SK-N-SH (cell line): ENCODE results near the gene TPH2. TPM values are rescaled to one million over a fixed set of nuclear protein-coding genes. Genes with fewer than 3 reads are reported as not detected.

Experiments used
- CTCF ChIA-PET: fragments of 300-600, 350-600 bp; formaldehyde crosslinking; extraction: SDS; loops from one replicate; lab custom pipeline; 2021; lab: Yijun Ruan, JAX
- POLR2A ChIA-PET: fragments of 350-600 bp; sonication (Branson Sonifier 250); formaldehyde crosslinking; extraction: SDS; loops from one replicate; lab custom pipeline; 2020; ENCODE audit warnings: antibody characterized with exemption, inconsistent platforms; lab: Yijun Ruan, JAX
- DNase-seq: peaks from one replicate; pipeline ENCODE4 v3.0.0; 2012
- H2AFZ ChIP-seq: fragments of 200-600 bp; sonication (generic); 2 replicates; pipeline ENCODE4 v1.8.1; 2016; ENCODE audit warnings: antibody characterized with exemption, mild to moderate bottlenecking, low read depth
- H3F3A ChIP-seq: fragments of 200-600 bp; sonication (generic); replicated peaks from 2 replicates; pipeline ENCODE3; 2016; ENCODE audit warnings: antibody characterized with exemption, mild to moderate bottlenecking; ENCODE audit not compliant: insufficient read depth
- H3K27ac ChIP-seq, 2 experiments: fragments of 200-500 bp in 1 of 2; fragments of 200-600 bp in 1 of 2; sonication (Bioruptor generic) in 1 of 2; sonication (generic), shearing (Covaris generic) in 1 of 2; 2 replicates each; pipeline versions ENCODE4 v1.5.1 to v1.6.1; 2014 to 2016; ENCODE audit warnings: low read depth in 2 of 2, inconsistent platforms in 1 of 2, low read length in 1 of 2, mild to moderate bottlenecking in 1 of 2, mixed read lengths in 1 of 2
- H3K27me3 ChIP-seq: fragments of 200-600 bp; sonication (generic), shearing (Covaris generic); 2 replicates; pipeline ENCODE4 v1.6.1; 2016; ENCODE audit warnings: mixed run types; ENCODE audit not compliant: insufficient read depth
- H3K36me3 ChIP-seq, 2 experiments: fragments of 200-500 bp in 1 of 2; fragments of 200-600 bp in 1 of 2; sonication (Bioruptor generic) in 1 of 2; sonication (generic) in 1 of 2; replicated peaks in 1 of 2; 2 replicates each; pipeline versions ENCODE3 to v1.5.1; 2014 to 2016; ENCODE audit warnings: low read length in 1 of 2, mild to moderate bottlenecking in 1 of 2; ENCODE audit not compliant: insufficient read depth in 2 of 2, control insufficient read depth in 1 of 2
- H3K4me1 ChIP-seq, 2 experiments: fragments of 200-500 bp in 1 of 2; fragments of 200-600 bp in 1 of 2; sonication (Bioruptor generic) in 1 of 2; sonication (generic), shearing (Covaris generic) in 1 of 2; 2 replicates each; pipeline versions ENCODE4 v1.5.1 to v1.6.1; 2014 to 2016; ENCODE audit warnings: low read depth in 1 of 2, low read length in 1 of 2, mixed run types in 1 of 2; ENCODE audit not compliant: insufficient read depth in 2 of 2, control insufficient read depth in 1 of 2
- H3K4me2 ChIP-seq: fragments of 200-600 bp; sonication (generic), shearing (Covaris generic); 2 replicates; pipeline ENCODE4 v1.6.1; 2017; ENCODE audit warnings: mixed run types
- H3K4me3 ChIP-seq, 2 experiments: fragments of 200-500 bp in 1 of 2; fragments of 200-600 bp in 1 of 2; sonication (Bioruptor generic) in 1 of 2; sonication (generic), shearing (Covaris generic) in 1 of 2; 2 replicates each; pipeline versions ENCODE4 v1.5.1 to v1.8.1; 2014 to 2016; ENCODE audit warnings: low read depth in 2 of 2, inconsistent platforms in 1 of 2, low read length in 1 of 2, mild to moderate bottlenecking in 1 of 2, mixed read lengths in 1 of 2, moderate library complexity in 1 of 2
- H3K79me2 ChIP-seq: fragments of 200-600 bp; sonication (generic); 2 replicates; pipeline ENCODE4 v1.8.1; 2017; ENCODE audit warnings: mild to moderate bottlenecking; ENCODE audit not compliant: insufficient read depth
- H3K9ac ChIP-seq: fragments of 200-600 bp; sonication (generic); 2 replicates; pipeline ENCODE4 v1.6.1; 2017; ENCODE audit warnings: mixed run types
- H3K9me2 ChIP-seq: fragments of 200-600 bp; sonication (generic); 2 replicates; pipeline ENCODE4 v1.6.1; 2017; ENCODE audit warnings: mixed run types
- H3K9me3 ChIP-seq: fragments of 200-600 bp; sonication (generic); 2 replicates; pipeline ENCODE4 v1.6.1; 2017; ENCODE audit warnings: mixed run types, mild to moderate bottlenecking, moderate library complexity
- H4K20me1 ChIP-seq: fragments of 200-600 bp; sonication (generic); 2 replicates; pipeline ENCODE4 v1.6.1; 2017; ENCODE audit warnings: mild to moderate bottlenecking, mixed run types; ENCODE audit not compliant: insufficient read depth
- CHD2 ChIP-seq: fragments of 150-350 bp; IDR thresholded peaks from 2 replicates; pipeline ENCODE4 v1.6.1; 2018; ENCODE audit warnings: low read length; ENCODE audit not compliant: partially characterized antibody
- ELF1 ChIP-seq: IDR thresholded peaks from 2 replicates; pipeline ENCODE4 v1.4.0; 2012
- EP300 ChIP-seq, 2 experiments: IDR thresholded peaks; 2 replicates each; pipeline versions ENCODE4 v1.4.0 to v1.6.1; 2012; ENCODE audit warnings: borderline replicate concordance in 1 of 2, low read depth in 1 of 2, low read length in 1 of 2
- EZH2phosphoT487 ChIP-seq: fragments of 200-600 bp; sonication (generic); IDR thresholded peaks from 2 replicates; pipeline ENCODE4 v1.6.1; 2017; ENCODE audit warnings: low read depth, mixed run types, mild to moderate bottlenecking, antibody characterized with exemption, moderate library complexity, borderline replicate concordance
- FOSL2 ChIP-seq: IDR thresholded peaks from 2 replicates; pipeline ENCODE4 v1.4.0; 2012; ENCODE audit warnings: low read depth, mild to moderate bottlenecking, moderate library complexity, borderline replicate concordance
- FOXM1 ChIP-seq: IDR thresholded peaks from 2 replicates; pipeline ENCODE4 v1.4.0; 2012; ENCODE audit warnings: low read depth, mild to moderate bottlenecking
- GATA2 ChIP-seq: sonication (generic); formaldehyde crosslinking; IDR thresholded peaks from 2 replicates; pipeline ENCODE4 v1.5.0; 2020; ENCODE audit warnings: mild to moderate bottlenecking, missing genetic modification reagents
- IRF3 ChIP-seq: fragments of 150-350 bp; IDR thresholded peaks from 2 replicates; pipeline ENCODE4 v1.6.1; 2016; ENCODE audit warnings: mild to moderate bottlenecking, low read depth, low read length
- MXI1 ChIP-seq: IDR thresholded peaks from 2 replicates; pipeline ENCODE4 v1.6.1; 2012; ENCODE audit warnings: mild to moderate bottlenecking, low read depth, low read length, improper control_type of control experiment
- NFIC ChIP-seq: IDR thresholded peaks from 2 replicates; pipeline ENCODE4 v1.4.0; 2012; ENCODE audit warnings: borderline replicate concordance
- NRF1 ChIP-seq: IDR thresholded peaks from 2 replicates; pipeline ENCODE4 v1.6.1; 2012; ENCODE audit warnings: low read depth, mild to moderate bottlenecking, low read length
- PBX3 ChIP-seq: IDR thresholded peaks from 2 replicates; pipeline ENCODE4; 2012
- POLR2AphosphoS5 ChIP-seq: IDR thresholded peaks from 2 replicates; pipeline ENCODE4 v1.6.1; 2012; ENCODE audit warnings: low read depth, low read length
- RAD21 ChIP-seq: IDR thresholded peaks from 2 replicates; pipeline ENCODE4 v1.6.1; 2012; ENCODE audit warnings: mild to moderate bottlenecking, low read length
- RCOR1 ChIP-seq: fragments of 150-350 bp; IDR thresholded peaks from 2 replicates; pipeline ENCODE4 v1.6.1; 2017; ENCODE audit warnings: antibody characterized with exemption, low read length
- RFX5 ChIP-seq: IDR thresholded peaks from 2 replicates; pipeline ENCODE4 v1.6.1; 2012; ENCODE audit warnings: mild to moderate bottlenecking, improper control_type of control experiment, low read length
- RXRA ChIP-seq: IDR thresholded peaks from 2 replicates; pipeline ENCODE4 v1.4.0; 2012; ENCODE audit warnings: low read depth, mild to moderate bottlenecking, borderline replicate concordance
- YY1 ChIP-seq: IDR thresholded peaks from 2 replicates; pipeline ENCODE4 v1.4.0; 2012; ENCODE audit warnings: low read depth, mild to moderate bottlenecking
- WGBS: methylation state at CpG from one replicate; pipeline ENCODE4 v1.1.6; 2017; ENCODE audit warnings: low lambda C conversion rate; 5-methylcytosine and 5-hydroxymethylcytosine counted together
- polyA plus RNA-seq, 3 experiments: library from polyadenylated mRNA; depleted of rRNA; stranded (reverse); fragments of >200 nt; gene quantifications; 2 replicates each; pipeline ENCODE4 v1.2.3, GENCODE V29; 2012
- TF ChIP-seq, protein P1 (sequence below): IDR thresholded peaks from 2 replicates; pipeline ENCODE4 v1.4.0; 2012; ENCODE audit warnings: low read depth, borderline replicate concordance
- TF ChIP-seq, protein P2 (sequence below): IDR thresholded peaks from 2 replicates; pipeline ENCODE4 v1.4.0; 2012; ENCODE audit warnings: low read depth

TPH2 gene
- polyA plus RNA-seq, 1 of the 3 experiments (the other 2 are of a cell fraction), result not detected

GRCh38 chr12:72072592-72073212 lies 134.1 kb downstream of the TPH2 start:
- Histone ChIP-seq H3K9ac (no peak overlapping the region), H4K20me1 (no peaks in the 10 kb centered on the region), H3K27ac (no peak overlapping the region)
- TF ChIP-seq RFX5 (no peak), CHD2 (no peak), PBX3 (no peak), ELF1 (no peak), RAD21 (no peak), FOXM1 (no peak), NFIC (no peak), EZH2phosphoT487 (no peak), IRF3 (no peak), GATA2 (no peak), FOSL2 (no peak), YY1 (no peak), RCOR1 (no peak), EP300 (IDR thresholded peaks at IDR 0.05; ENCODE audit: borderline replicate concordance in 1 of 2, low read depth in 1 of 2, low read length in 1 of 2) (no peak), POLR2AphosphoS5 (no peak), MXI1 (no peak), RXRA (no peak), NRF1 (no peak)
- TF ChIP-seq, protein P1, sequence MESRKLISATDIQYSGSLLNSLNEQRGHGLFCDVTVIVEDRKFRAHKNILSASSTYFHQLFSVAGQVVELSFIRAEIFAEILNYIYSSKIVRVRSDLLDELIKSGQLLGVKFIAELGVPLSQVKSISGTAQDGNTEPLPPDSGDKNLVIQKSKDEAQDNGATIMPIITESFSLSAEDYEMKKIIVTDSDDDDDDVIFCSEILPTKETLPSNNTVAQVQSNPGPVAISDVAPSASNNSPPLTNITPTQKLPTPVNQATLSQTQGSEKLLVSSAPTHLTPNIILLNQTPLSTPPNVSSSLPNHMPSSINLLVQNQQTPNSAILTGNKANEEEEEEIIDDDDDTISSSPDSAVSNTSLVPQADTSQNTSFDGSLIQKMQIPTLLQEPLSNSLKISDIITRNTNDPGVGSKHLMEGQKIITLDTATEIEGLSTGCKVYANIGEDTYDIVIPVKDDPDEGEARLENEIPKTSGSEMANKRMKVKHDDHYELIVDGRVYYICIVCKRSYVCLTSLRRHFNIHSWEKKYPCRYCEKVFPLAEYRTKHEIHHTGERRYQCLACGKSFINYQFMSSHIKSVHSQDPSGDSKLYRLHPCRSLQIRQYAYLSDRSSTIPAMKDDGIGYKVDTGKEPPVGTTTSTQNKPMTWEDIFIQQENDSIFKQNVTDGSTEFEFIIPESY, result no peak
- TF ChIP-seq, protein P2, sequence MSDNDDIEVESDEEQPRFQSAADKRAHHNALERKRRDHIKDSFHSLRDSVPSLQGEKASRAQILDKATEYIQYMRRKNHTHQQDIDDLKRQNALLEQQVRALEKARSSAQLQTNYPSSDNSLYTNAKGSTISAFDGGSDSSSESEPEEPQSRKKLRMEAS, result no peak
- TF ChIP-seq, all 33 proteins: peak for 0
- Histone ChIP-seq H3K79me2 (no peaks in the 10 kb centered on the region), H3F3A (no peaks in the 10 kb centered on the region), H3K4me3 (no peak overlapping the region), H2AFZ (no peak overlapping the region), H3K9me2 (no peaks in the 10 kb centered on the region), H3K4me1 (peaks cover 4 to 7% of the 10 kb centered on the region in 2 experiments; a peak in 2 of 4 replicates), H3K9me3 (no peaks in the 10 kb centered on the region), H3K4me2 (no peak overlapping the region), H3K36me3 (no peaks in the 10 kb centered on the region), H3K27me3 (no peaks in the 10 kb centered on the region)
- CTCF ChIA-PET, result interaction anchor here (0.7 to 1.6 kb wide), 2 partner anchors 10 to 27 kb away, joined by 3 to 4 read pairs; no protein-coding TSS in a partner anchor
- DNase-seq, result peak; percentile 20
- 0% methylated on average over 1 of the region's 1 CpG for WGBS
- POLR2A ChIA-PET, result no interaction called here
